ENCODE data around the gene TH.
"Not testable (repeated sequence)": the region's sequence is repeated elsewhere in the genome, so short reads cannot be mapped to it uniquely, and the experiment has no call there.

The TH gene

DNA sequence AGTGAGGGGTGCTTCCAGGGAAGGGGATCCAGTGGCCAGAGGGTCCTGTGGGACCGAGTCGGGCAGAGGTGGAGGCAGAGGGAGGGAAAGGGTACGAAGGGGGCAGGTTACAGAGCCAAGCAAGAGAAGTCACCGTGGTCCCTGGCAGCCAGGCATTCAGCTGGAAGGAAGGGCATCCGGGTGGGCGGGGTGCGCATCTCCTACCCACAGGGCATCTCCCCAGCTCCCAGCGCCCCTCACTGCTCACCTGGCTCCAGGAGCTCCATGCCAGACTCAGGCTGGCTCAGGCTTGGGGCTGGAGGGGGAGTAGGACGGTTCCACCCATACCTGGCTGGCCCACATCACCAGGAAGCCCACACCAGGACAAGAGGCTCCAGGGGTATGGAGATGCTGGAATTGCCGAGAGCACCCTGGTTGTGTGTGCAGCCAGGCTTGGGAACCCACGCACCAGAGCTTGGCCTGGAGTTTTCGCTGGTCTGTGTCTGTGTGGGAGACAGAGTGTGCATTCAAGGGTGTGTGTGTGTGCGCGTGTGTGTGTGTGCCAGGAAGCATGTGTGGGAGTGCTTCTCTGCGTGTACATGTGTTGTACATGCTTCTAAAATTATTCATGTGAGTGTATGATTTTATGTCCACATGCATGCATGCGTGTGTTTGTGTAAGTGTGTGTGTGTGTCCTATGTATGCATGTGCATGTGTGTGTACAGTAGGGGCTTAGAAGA lies 6.6 kb upstream of the TH start:
- DNase-seq = not testable (repeated sequence)

DNA sequence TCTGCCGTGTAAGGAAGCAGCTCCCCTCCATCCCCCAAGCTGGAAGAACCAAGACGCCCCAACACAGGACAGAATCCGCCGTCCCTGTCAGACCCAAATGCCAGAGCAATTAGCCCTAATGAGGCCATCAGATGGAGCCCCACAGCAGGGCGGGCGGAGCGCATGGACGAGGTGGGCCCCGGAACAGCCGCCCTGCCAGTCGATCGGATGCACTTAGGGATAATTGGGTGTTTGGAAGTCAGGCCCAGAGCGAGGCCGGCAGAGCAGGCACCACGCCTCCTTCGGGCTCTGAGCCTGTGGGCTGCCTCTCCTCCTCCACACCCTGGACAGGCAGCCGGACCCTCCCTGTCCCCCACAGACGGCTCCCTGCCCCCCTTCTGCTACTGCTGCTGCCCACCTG lies 5.5 kb upstream of the TH start:
- DNase-seq = no peak

DNA sequence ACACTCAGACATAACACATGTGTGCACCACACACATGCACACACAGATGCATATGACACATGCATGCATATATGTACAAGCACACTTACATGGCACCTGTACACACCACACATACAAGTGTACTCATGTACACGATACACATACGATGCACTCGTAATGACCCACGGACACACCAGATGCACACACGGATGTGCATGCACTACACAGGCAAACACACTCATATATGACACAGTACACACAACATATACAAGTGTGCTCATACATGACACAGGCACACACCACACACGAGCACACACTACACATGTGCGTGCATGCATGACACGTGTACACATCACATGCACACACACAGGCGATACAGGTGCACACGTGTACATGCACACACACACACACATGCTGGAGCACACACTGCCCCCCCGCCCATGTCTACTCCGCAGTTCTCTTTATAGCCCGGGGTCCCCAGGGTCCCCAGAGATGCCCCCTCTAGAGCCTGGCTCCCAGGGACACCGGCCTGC lies 4.8 kb upstream of the TH start:
- no peak for DNase-seq

DNA sequence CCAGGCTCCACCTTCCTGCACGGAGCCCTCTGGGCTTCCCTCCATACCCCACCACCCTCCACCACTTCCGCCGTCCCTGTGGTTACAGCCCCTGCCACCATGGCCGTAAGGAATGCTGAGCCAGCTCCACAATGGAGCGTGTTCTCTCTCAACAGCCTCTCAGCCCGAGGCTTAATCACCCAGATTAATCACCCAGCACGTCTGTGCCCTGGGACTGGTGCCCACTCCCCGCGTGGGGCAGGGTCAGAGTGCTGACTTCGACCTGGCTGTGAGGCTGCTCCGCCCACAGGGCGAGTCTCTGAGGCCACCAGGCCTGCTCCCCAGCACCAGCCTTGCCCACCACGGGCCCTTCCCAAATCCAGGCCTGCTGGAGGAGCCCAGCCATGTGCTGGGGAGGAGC lies 4.0 kb upstream of the TH start:
- DNase-seq = peak; percentile 73

DNA sequence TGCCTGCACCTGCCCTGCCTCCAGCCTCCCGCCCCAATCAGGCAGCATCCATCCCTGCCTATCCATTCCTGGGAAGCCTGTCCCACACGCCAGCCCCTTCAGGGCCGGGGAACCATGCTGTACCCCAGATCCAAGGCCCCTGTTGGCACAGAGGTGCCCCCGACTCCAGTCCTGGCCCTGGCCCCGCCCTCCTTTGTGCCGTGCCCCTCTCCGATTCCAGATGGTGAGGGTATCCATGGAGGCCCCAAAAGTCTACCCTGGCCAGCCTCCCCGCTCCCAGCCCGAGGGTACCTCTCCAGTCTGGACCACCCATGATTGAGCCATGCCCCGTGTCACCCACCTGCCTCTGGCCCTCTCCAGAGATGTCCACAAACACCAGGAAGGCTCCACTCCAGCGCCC lies 2.7 kb upstream of the TH start:
- DNase-seq = no peak

DNA sequence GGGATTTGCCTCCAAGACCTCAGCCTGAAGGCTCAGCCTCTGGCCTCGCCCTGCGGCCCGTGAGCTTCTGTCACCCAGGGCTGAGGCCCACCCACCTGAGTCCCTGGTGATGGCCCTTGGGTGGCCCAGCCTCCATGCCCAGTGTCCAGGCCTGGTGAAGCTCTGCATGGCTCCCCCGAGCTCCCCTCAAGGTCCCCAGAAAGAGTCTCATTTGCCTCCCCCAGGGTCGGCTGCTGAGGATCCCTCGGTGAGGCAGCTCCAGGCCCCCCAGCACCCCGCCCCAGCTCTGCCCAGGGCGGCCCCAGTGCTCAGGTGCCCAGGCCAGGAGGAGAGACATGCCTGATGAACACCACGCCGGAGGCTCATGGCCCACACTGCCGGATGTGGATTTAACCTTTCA lies 2.1 kb upstream of the TH start:
- DNase-seq = no peak

GRCh38 chr11:2173150-2173693 lies 1.6 kb upstream of the TH start:
- no peak for DNase-seq

GRCh38 chr11:2172676-2173075 lies 1.1 kb upstream of the TH start:
- no peak for DNase-seq

- no peak for DNase-seq
These were observed 1.7 kb downstream of the TH start for GRCh38 chr11:2169626-2170570.

DNA sequence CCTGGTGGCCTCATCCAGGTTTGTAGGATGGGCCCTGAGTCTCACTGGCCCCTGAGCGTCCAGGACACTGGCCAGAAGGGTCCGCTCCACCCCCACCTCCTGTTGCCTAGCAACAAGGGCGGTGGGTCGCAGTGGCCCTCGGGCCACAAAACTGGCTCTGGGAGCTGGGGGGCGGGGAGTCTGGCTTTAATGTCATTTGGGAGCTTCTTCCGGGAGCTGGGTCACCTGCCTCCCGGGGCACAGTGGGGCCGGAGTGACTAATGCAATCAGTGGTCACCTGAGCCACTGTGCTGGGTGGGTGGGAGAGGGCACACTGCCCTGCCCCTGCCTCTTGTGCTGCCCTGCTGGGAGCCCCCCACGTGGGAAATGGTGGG lies 2.6 kb downstream of the TH start:
- no peak for DNase-seq

DNA sequence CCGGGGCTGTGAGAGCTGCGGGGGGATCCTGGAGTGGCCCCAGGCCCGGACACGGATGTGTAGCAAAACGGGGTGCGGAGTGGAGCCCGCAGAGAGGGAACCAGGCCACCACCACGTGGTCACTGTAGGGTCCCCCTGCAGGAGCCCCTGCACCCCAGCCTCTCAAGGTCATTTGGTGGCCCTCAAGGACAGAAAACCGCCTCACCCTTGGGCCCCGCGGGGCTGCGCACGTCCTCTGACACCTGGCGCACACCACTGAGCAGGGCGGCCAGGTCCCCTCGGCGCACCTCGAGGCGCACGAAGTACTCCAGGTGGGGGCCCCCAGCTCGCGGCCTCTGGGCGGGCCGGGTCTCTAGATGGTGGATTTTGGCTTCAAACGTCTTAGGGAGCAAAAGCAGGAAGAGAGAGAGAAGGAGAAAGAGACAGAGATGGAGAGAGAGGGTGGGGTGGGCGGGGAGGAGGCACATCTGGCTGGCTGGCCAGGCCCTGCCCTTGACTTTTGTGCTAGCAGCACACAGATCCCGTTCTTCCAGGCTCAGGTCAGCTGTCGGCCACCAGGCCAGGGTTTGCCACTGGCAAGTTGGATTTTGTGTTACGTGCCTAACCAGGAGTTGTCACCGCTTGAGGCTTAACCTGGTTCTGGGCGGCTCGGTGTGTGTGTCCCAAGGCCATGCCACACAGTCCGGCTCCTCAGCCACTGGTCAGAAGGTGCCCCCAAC lies 3.2 kb downstream of the TH start:
- no peak for DNase-seq

DNA sequence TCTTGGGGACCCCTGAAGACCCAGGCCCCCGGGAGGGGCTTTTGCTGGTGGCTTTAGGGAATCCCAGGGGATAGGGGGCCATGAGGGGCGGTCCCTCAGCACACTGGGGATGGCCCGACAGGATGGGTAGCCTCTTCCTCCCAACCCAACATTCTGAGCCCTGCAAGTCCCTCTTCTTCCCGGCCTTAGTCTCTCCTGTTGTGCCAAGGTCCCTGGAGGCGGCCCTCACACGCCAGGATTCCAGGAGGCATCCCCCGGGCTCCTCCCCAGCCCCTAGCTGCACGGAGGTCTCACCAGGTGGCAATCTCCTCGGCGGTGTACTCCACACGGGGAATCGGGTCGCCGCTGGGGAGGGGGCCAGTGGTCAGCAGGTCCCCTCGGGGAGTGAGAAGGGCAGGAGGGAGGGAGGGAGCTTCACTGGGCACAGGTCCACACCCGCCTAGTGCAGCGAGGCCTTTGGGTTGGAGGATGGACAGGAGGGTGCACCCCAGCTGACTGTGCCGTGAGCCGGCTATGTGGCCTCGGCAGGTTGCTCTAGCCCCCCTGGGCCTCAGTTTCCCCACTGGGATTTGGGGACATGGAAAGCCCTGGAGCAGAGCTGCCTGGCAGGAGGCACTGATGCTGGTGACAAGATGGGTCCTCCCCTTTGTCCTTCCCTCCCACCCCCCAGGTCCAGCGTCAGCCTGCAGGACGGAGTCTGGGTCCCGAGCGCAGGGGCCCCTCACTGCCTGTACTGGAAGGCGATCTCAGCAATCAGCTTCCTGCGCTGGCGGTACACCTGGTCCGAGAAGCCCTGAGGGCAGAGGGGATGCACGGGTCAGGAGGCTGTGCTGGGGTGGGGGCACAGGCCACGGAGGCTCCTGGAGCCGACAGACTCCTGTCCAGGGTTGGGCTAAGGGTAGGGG lies 4.2 kb downstream of the TH start:
- DNase-seq = no peak

- DNase-seq = peak; percentile 8
These were observed 5.3 kb downstream of the TH start for GRCh38 chr11:2166091-2166851.

- no peak for DNase-seq
These were observed 6.0 kb downstream of the TH start for GRCh38 chr11:2165571-2165970.

GRCh38 chr11:2164861-2165555 lies 6.6 kb downstream of the TH start:
- DNase-seq = no peak

GRCh38 chr11:2164081-2164480 lies 7.5 kb downstream of the TH start:
- DNase-seq = no peak

DNA sequence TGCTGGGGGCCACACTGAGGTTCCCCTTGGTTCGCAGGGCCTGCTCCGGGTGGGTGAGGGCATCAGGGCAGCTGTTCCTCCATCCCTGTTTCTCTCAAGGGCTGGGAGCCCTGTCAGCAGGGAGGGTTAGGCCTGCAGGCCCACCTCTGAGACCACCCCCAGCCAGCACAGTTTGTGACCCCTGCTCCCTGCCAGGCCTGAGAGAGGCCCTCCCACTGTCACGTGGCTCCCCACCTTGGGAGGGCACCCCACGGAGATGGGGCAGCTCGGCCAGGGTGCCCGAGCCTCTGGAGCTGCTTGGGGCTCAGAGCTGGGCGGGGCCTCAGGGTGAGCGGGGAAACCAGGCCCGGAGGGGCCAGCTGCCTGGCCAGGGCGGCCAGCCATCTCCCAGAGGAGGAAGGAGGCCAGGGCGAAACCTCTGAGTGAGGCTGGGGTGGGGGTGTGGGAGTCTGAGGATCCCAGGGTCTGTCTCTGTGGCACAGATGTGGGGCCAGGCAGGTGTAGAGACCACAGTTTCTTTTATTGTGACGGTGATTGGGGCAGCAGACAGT lies 8.1 kb downstream of the TH start:
- no peak for DNase-seq

- no peak for DNase-seq
These were observed 10.8 kb downstream of the TH start, which contains the start of gene INS for GRCh38 chr11:2160736-2161259. Gene INS, minus strand, starts transcription at chr11:2161209. Its CDS starts 238 bp downstream, at chr11:2160971.
